ENCODE results near the gene RNF223.

RNF223 gene

GRCh38 chr1:1037366-1038327 lies 36.5 kb downstream of the RNF223 start:
- Histone ChIP-seq H3K4me3 (ENCODE audit: low read length) (no peak overlapping the region), H3K79me2 (ENCODE audit: low read length) (no peaks in the 10 kb centered on the region), H3K27ac (ENCODE audit: low read length) (no peak overlapping the region), H3K4me1 (ENCODE audit: low read length) (peaks cover 17% of the 10 kb centered on the region), H4K20me1 (ENCODE audit: insufficient read depth, low read length) (peaks cover 6% of the 10 kb centered on the region; the same call in 1 of the 2 replicates), H3K27me3 (ENCODE audit: low read depth, low read length) (peaks cover 8% of the 10 kb centered on the region; the same call in 1 of the 2 replicates), H3K4me2 (ENCODE audit: low read length) (no peak overlapping the region), H3K9ac (ENCODE audit: low read length) (no peak overlapping the region), H2AFZ (ENCODE audit: low read depth, low read length) (no peak overlapping the region), H3K9me3 (ENCODE audit: insufficient read depth, low read length) (no peaks in the 10 kb centered on the region), H3K36me3 (replicated peaks; ENCODE audit: low read depth, low read length) (no peaks in the 10 kb centered on the region)
- no peak for TF ChIP-seq EZH2phosphoT487 (IDR thresholded peaks at IDR 0.05; ENCODE audit: low read depth)
- TF ChIP-seq CTCF (IDR thresholded peaks at IDR 0.05; ENCODE audit: low read depth, low read length): no peak

- H3K4me2 ChIP-seq (ENCODE audit: low read length): no peak overlapping the region
- H3K9me3 ChIP-seq (ENCODE audit: insufficient read depth, low read length): no peaks in the 10 kb centered on the region
- H3K4me3 ChIP-seq (ENCODE audit: low read length): no peak overlapping the region
- H3K27me3 ChIP-seq (ENCODE audit: low read depth, low read length): peaks cover 8% of the 10 kb centered on the region; the same call in 1 of the 2 replicates
- TF ChIP-seq EZH2phosphoT487 (IDR thresholded peaks at IDR 0.05; ENCODE audit: low read depth) (no peak), CTCF (IDR thresholded peaks at IDR 0.05; ENCODE audit: low read depth, low read length) (no peak)
- H3K9ac ChIP-seq (ENCODE audit: low read length): no peak overlapping the region
- no peak overlapping the region for H3K27ac ChIP-seq (ENCODE audit: low read length)
- H3K36me3 ChIP-seq (replicated peaks; ENCODE audit: low read depth, low read length): no peaks in the 10 kb centered on the region
- H4K20me1 ChIP-seq (ENCODE audit: insufficient read depth, low read length): peaks cover 19% of the 10 kb centered on the region
- no peak overlapping the region for H2AFZ ChIP-seq (ENCODE audit: low read depth, low read length)
- peaks cover 17% of the 10 kb centered on the region for H3K4me1 ChIP-seq (ENCODE audit: low read length)
- H3K79me2 ChIP-seq (ENCODE audit: low read length): no peaks in the 10 kb centered on the region
These were observed 38.7 kb downstream of the RNF223 start for GRCh38 chr1:1035291-1035943.

GRCh38 chr1:1034439-1034781 lies 39.7 kb downstream of the RNF223 start:
- Histone ChIP-seq H3K9me3 (ENCODE audit: insufficient read depth, low read length) (no peaks in the 10 kb centered on the region), H3K79me2 (ENCODE audit: low read length) (no peaks in the 10 kb centered on the region), H3K4me2 (ENCODE audit: low read length) (no peak overlapping the region), H2AFZ (ENCODE audit: low read depth, low read length) (no peak overlapping the region), H3K9ac (ENCODE audit: low read length) (no peak overlapping the region), H3K27me3 (ENCODE audit: low read depth, low read length) (peaks cover 8% of the 10 kb centered on the region; the same call in 1 of the 2 replicates), H3K36me3 (replicated peaks; ENCODE audit: low read depth, low read length) (no peaks in the 10 kb centered on the region), H4K20me1 (ENCODE audit: insufficient read depth, low read length) (peaks cover 19% of the 10 kb centered on the region), H3K4me3 (ENCODE audit: low read length) (no peak overlapping the region), H3K4me1 (ENCODE audit: low read length) (peaks cover 14% of the 10 kb centered on the region), H3K27ac (ENCODE audit: low read length) (no peak overlapping the region)
- TF ChIP-seq EZH2phosphoT487 (IDR thresholded peaks at IDR 0.05; ENCODE audit: low read depth) (no peak), CTCF (IDR thresholded peaks at IDR 0.05; ENCODE audit: low read depth, low read length) (no peak)

Data from OCI-LY3 (cell line).